NCI-H2171 (cell line): ENCODE results near the gene CCDC69.
"Not testable (repeated sequence)": the region's sequence is repeated elsewhere in the genome, so short reads cannot be mapped to it uniquely, and the experiment has no call there.

ENCODE experiments used
- DNase-seq: peaks from one replicate; lab custom pipeline; 2025; lab: John Stamatoyannopoulos, UW

The CCDC69 gene, protein sequence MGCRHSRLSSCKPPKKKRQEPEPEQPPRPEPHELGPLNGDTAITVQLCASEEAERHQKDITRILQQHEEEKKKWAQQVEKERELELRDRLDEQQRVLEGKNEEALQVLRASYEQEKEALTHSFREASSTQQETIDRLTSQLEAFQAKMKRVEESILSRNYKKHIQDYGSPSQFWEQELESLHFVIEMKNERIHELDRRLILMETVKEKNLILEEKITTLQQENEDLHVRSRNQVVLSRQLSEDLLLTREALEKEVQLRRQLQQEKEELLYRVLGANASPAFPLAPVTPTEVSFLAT

DNA sequence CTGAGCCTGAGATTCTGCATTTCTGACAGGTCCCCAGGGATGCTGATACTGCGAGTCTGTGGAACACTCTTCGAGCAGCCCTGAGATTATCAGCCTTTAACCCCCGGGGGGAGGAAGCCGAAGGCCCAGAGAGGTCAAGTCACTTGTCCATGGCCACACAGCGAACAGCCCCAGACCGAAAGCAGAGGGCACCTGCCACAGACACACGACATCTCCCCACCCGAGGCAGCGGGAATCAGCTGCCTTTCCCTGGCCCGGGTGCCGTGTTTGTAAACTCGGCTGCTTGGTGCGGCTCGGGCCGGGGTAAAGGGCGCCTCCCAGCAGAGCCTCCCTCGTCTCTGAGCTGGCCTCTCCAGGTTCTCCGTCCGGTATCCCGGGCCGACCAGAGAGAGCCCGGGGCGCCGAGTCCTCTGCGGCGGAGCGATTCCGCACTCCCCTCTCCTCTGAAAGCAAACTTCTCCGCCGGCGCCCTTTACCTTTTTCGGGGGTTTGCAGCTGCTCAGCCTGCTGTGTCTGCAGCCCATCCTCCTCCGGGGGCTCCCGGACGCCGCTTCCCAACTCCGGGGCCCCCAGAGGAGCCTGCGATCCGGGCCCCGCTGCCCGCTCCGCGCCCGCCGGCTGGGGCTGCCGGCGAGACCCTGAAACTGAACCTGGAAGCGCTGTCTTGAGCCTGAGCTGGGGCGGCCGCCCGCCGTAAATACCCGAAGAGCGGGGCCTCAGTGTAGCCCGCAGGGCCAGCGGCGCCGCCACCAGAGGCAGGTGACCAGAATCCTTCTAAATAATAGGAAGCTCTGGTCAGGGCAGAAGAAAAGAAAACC lies at the start of gene CCDC69:
Gene CCDC69 (minus strand): TSS at position 646 of the 818 bp plus-strand sequence. CDS start 122 bp downstream, at position 524.
- no peak for DNase-seq

DNA sequence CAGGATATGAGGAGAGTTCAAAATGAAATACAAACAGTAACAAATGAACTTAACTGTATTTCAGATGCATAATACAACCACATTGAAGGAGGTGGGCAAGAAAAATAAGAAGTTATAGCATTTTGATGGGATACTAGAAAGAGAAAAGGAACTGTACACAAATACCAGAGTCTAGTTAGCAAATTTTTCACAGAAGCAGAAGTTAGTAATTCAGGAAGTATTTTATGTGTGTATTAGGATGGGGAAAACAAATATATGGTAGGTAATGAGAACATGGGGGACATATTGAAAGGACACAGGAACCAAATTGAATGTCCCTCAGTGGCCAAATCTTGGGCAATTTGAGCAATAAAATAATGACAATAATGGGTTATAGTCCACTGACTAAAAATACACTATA lies 47.4 kb upstream of the CCDC69 start:
- no peak for DNase-seq

DNA sequence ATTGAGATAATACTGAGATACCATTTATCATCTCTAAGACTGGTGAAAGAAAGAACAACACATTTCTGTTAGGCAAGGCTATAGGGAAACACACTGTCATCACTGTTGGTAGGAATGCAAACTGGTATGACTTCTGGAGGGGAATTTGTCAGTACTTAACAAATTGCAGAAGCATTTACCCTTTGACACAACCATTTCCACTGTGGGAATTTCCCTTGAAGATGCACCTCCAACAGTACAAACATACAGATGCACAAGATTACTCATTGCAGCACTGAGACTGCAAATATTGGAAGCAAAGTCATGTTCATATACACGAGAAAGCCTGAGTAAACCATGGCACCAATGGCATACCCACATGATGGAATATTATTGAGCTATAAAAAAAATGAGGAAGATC lies 46.7 kb upstream of the CCDC69 start:
- DNase-seq = no peak

DNA sequence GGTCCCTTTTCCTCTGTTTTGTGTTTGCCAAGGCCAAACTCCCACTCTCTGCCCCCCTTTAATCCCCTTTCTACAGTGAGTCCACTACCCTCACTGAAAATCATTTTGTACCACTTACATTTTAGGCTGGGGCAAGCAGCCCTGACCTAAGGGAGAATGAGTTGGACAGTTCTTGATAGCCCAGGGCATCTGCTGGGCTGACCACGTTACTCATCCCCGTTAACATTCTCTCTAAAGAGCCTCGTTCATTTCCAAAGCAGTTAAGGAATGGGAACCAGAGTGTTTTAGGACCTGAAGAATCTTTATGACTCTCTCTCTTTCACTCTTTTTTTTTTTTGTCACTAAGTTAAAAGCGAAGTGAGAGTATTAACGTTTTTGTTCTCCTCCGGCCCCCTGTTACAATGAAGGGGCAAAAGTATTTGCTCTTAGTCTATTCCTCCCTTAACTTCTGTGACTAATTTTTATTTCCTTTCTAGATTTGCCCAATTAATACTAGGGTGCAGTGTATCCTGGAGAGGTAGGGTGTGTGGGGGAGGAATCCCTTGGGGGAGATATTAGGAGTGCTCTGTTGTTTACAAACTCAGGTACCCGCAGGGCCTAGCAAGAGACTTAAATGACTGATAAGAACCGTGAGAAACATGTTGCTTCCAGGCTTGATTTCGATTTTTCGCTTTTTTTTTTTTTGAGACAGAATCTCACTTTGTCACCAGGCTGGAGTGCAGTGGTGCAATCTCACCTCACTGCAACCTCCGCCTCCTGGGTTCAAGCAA lies 43.8 kb upstream of the CCDC69 start:
- no peak for DNase-seq

DNA sequence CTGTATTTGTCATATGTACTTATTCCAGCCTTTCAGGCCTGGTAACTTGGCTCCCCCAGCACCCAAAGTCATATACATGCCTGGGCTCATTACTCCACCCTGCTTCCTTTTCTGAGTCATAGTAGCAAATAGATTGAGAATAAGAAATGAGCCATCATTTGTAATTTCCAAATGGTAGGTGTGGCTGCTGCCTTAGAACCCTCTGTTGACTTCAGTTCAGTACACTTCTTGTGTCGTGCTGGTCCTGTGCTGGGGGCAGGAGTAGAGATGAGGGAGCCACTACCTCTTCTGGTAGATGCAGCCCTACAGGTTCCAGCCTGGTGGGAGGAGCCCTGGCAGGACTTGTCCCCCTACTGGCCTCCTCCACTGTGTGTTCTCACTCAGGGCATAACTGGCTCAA lies 40.2 kb upstream of the CCDC69 start:
- no peak for DNase-seq

DNA sequence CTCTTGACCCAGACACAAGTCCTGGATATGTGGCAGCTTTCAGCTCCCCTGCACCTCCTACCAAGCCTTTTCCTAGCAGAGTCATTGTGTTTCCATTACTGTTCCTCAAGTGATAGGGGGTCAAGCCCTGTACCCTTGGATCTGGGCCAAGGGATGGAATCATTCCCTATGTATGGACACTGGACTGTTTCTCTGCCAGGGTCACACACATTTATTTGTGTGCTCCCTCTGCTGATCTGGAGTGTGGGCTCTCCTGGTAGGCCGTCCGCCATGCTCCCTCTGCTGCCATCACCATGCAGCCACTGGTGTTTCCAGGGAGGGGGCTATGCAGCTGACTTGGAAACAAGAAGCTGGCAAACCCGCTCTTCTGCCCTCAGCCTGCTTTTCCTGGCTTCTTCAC lies 38.6 kb upstream of the CCDC69 start:
- no peak for DNase-seq

DNA sequence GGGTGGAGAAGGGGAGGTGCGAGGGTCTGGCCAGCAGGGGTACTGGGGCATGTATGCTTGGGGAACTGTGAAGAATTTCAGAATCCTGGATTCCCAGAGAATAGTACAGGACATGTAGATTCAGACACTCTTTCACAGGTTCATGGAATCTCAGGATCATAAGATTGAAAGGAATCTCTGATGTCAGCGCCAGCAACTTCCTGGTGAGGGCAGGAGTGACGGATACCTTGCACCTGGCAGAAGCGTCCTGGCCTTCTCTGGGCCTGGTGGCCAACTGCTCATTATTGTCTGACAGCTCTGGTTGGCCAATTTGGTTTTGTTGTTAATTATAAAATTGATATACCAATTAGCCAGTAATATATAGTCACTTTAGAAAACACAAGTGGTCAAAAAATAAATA lies 36.0 kb upstream of the CCDC69 start:
- DNase-seq = no peak

DNA sequence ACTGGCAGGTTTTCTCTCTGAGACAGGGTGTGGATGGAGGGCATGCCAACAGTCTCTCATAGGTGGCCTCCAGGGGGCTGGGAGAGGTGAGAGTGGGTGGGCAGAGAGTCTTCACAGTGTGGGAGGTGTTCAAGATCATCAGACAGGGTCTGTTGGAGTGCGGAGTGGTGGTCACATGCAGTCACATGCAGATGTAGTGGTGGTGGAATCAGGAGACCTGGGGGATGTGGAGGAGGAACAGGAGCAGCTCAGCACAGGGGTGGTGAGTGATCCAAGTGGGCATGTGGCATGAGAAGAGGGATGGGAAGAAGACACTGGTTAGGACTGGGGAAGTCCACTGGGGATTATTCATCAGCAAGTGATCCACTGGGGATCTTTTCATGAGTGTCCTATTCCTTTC lies 34.9 kb upstream of the CCDC69 start:
- no peak for DNase-seq

DNA sequence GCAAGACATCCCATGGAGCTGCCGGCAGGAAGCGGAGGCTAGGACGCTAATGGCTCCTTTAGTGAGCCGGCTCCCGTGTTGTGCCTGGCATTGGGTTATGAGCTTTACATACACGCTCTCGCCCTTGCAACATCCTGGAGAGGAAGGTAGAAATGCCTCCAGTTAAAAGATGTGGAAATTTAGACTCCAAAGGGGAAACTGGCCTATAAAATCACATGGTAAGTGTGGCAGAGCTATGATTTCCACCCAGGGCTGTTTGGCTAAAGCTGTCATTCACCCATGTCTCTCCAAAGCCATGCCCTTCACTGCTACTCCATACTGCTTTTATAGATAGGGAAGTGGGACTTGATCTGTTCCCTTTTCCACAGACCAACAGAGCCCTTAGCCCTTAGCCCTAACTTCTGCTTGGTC lies 34.3 kb upstream of the CCDC69 start:
- no peak for DNase-seq

DNA sequence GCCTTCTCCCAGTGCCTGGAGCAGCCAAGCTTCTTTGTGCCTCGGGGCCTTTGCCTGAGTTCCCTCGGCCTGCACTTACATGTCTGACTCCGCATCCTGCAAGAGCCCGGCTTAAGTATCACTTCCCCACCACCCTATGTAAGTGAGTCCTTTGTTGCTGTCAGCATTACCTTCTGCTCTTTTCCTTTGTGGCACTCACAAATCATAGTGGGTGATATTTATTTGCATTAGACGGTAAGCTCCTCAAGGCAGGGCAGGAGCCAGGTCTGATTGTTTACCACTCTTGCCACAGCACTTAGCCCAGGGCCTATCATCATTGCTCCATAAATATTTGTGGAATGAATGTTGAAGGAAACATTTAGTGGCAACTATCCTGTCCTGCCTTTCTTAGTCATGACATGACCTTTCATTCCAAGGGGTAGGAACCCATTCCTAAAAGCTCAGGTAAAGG lies 33.9 kb upstream of the CCDC69 start:
- DNase-seq = no peak

DNA sequence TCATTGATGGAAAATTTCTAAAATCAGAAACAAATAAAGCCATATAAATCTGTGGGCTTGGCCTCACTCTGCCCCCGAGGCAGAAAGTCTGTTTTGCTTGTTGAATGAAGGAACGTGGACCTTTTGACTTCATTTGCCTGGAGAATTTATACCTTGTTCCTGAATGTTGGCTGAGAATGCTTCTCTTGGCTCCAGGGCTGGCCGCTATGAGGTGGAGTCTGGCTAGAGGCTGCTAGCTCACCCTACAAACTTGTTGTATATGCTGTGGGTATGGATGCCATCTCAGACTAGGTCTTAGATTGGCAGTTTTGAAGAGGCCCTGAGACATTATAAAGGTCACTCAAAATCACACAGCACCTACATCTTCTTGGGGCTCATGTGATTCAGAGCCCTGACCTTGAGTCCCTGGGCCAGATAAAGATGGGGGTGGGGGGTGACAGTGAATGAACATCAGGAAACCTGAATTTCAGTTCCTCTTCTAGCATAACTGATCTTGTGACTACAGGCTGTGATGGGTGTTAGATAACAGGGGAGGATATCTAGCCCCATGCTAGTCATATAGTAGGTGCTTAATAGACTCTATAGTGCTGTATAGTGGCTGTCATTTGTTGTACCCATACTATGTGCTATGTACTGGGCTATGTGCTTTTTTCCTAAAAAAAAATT lies 31.9 kb upstream of the CCDC69 start:
- no peak for DNase-seq

DNA sequence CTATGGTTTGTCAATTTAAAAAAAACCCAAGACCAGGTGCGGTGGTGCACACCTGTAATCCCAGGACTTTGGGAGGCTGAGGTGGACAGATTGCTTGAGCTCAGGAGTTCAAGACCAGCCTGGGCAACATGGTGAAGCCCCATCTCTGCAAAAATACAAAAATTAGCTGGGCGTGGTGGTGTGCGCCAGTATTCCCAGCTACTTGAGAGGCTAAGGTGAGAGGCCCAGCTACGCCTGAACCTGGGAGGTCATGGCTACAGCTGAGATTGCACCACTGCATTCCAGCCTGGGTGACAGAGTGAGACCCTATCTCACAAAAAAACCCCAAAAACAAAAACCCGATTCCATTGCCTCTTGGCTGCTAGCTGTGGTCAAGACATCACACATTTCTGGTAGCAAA lies 31.1 kb upstream of the CCDC69 start:
- not testable (repeated sequence) for DNase-seq

DNA sequence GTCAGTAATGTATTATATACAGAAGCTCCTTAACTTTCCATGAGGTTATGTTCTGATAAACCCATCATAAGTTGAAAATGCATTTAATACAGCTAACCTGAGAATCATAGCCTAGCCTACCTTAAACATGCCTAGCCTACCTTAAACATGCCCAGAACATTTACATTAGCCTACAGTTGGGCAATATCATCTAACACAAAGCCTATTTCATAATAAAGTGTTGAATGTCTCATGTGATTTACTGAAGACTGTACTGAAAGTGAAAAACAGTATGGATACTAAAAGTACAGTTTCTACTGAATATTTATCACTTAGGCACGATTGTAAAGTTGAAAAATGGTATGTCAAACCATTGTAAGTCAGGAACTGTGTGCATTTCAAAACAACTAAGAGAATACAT lies 30.7 kb upstream of the CCDC69 start:
- no peak for DNase-seq

DNA sequence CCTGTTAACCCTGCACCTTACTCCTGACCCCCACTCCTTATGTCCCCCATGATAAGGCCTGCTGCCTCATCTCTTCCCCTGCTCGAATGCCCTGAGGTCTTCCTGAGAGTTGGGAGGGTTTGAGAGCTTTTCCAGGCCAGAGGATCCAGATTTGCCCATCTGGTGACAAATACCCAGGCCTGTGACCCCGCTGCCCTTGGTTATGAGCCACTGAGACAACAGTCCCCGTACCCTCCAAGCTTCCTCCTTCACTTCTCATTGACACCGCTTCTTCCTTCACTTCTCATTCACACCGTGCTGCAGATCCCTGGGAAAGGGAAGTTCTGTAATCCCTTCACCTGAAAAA lies 29.7 kb upstream of the CCDC69 start:
- DNase-seq = no peak

DNA sequence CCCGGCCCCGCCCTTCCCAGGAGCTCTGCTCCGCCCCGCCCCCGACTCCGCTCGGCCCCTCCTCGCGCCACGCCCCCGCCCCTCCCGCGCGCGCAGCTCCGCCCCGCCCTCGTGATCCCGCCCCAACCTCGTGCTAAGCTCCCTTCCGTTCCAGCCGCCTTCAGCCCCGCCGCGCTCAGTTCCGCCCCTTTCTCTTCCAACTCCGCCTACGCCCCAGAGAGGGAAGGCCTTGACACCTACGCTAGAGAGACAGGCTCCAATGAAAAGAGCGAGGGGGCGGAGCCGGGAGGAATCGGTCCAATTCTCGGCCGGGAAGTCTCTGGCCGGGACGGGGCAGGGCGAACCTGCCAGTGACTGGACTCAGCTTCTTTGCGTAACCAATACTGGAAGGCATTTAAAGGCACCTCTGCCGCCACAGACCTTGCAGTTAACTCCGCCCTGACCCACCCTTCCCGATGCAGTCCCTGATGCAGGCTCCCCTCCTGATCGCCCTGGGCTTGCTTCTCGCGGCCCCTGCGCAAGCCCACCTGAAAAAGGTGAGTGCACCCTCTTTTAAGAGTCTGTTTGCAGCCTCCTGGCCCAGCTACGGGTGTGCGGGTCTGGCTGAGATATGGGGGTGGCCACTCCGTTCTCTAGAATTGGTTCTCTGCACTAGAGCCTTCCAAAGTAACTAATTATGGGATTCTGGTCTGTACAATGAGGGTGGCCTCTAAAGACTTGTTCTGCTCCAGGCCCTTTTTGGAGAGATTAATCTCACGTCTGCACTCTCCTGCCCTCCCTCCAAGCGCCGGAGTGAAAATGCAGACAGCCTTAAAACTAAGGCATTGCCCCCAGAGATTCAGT lies 29.1 kb upstream of the CCDC69 start, which contains the start of gene GM2A:
Gene GM2A (plus strand): TSS at position 424 of the 843 bp plus-strand sequence. CDS start 32 bp downstream, at position 456.
- DNase-seq = peak; percentile 86

DNA sequence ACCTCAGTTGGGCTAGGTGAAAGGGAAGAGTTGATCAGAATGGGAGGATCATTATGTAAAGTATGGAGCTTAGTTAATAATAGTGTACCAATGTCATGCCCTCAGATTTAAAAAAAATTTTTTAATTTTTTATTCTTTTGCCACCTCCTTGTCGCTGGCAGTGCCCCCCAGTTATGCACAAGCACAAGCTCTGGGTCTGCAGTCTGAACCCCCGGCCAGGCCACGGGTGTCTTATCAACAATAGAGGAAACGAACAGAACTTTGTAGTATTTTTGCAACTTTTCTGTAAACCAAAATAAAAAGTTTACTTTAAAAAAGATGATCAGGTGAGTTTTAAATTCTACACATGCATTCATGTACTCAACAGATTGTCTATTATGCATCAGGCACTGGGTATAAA lies 27.7 kb upstream of the CCDC69 start:
- no peak for DNase-seq

DNA sequence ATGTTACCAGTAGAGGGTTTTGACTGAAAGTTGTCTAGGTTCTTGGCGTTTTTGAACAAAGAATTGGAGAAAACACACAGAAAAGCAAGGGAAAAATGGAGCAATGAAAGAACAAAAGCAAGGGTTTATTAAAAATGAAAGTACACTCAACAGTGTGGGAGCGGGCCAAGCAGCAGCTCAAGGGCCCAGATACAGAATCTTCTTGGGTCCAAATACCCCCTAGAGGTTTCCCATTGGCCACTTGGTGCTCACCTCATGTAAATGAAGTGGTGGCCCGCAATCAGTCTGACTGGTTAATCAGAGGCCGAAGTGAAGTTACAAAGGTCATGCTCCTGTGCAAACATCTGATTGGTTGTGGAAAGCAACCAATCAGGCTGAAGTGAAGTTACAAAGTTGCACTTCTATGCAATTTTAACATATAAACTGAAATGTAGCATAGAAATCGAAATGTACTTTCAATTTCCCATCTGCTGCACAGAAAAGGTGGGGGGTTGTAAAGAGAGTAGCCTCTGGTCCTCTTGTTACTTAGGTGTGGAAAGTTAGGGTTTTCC lies 27.2 kb upstream of the CCDC69 start:
- no peak for DNase-seq

DNA sequence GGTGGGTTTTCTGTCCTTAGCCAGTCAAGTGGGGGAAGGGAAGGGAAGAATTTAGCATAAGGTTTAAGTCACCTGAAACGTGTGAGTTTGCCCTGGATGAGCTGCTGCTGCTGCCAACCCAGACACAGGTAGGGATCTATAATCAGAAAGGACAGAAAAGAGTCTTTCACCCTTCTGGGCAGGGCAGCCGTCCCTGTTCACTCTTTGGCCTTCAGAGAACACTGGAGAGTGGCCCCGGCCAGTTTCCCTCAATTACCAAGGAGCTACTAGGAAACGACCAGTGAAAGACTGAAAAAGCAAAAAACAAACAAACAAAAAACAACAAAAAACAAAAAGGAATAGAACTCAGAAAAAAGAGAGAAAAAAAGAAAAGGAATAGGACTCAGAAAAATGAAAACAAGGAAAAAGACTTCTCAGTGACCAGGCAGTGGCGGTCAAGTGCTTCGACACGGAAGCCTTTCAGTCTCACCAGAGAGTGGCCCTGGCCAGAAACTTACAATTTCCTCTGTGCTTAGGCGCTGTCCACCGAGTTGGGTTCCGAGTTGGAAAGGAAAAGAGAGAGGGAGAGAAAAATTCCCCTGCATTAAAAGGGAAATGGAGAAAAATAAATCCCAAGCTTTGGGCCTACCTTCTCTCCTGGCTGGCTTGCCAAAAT lies 26.6 kb upstream of the CCDC69 start:
- no peak for DNase-seq

DNA sequence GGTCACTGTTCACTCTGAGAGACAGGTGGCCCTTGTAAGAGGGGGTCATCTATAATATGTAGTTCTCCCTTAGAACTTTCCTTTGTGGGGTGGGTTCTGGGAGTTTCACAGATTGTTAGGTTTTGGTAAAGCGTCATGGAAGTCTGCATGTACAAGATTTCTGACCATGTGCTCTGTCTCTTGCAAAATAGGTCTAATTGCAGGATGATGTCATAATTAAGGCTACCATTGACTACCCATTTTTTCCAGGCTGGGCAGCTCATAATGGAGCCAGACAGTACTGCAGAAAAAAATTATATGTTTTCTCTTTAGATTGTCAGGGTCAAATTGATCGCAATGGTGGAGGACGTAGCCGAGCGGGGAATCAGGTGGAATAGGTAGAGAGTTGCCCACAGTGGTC lies 25.4 kb upstream of the CCDC69 start:
- DNase-seq = no peak

DNA sequence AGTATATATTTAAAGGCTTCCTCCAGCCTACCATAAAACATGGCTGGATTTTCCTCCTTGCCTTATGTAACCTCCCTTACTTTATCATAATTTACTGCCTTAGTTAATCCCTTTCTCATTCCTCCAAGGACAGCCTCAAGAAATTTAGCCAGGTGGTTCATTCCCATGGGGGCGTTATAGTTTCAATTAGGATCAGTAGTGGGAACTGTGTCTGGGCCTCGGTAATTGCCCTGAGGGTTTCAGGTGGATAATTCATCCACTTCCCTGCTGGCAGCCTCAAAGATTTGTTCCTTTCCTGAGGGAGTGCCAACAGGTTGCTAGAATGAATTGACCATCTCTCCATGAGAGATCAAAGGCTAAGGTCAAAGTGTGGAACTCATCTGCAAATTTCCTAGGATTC lies 24.8 kb upstream of the CCDC69 start:
- no peak for DNase-seq
